GM12878 (cell line): ENCODE results near the gene PFKFB2. TPM values are rescaled to one million over a fixed set of nuclear protein-coding genes. Genes with fewer than 3 reads are reported as not detected.

ENCODE experiments used
- ATAC-seq: fragments of 200-7000 bp; cut with Tn5 transposase; 3 replicates; pipeline ENCODE4 v1.9.1; 2020; ENCODE audit warnings: mild to moderate bottlenecking, moderate library complexity
- BruUV-seq: library from RNA; stranded (reverse); fragments of 400-500 nt; replicated peaks from 2 replicates; lab custom pipeline; 2021; lab: Mats Ljungman, UMichigan
- CTCF ChIA-PET: fragments of 300-600 bp; sonication (Branson Sonifier 250); formaldehyde crosslinking; extraction: SDS; loops from one replicate; lab custom pipeline; 2021; ENCODE audit warnings: inconsistent platforms; lab: Yijun Ruan, JAX
- POLR2A ChIA-PET: fragments of 350-600 bp; formaldehyde crosslinking; extraction: SDS; loops from one replicate; lab custom pipeline; 2021; ENCODE audit warnings: inconsistent platforms; lab: Charles Lee
- RAD21 ChIA-PET: fragments of 300-600 bp; sonication (Branson Sonifier 250); formaldehyde crosslinking; loops from one replicate; lab custom pipeline; 2023; ENCODE audit warnings: antibody characterized with exemption; ENCODE audit not compliant: unreplicated experiment; lab: Charles Lee
- SMC1A ChIA-PET: fragments of 300-600 bp; sonication (Branson Sonifier 250); formaldehyde crosslinking; loops from one replicate; lab custom pipeline; 2023; ENCODE audit not compliant: unreplicated experiment, uncharacterized antibody; lab: Charles Lee
- DNase-seq: peaks from one replicate; pipeline ENCODE4 v3.0.0-alpha.2; 2011; ENCODE audit warnings: low read depth, low spot score
- FAIRE-seq: peaks from 3 replicates; lab custom pipeline; 2011; peaks lifted over from hg19 to GRCh38; lab: Jason Lieb, UNC
- H2AFZ ChIP-seq: 2 replicates; pipeline ENCODE4 v1.6.0; 2011; ENCODE audit warnings: low read depth, low read length, control low read depth; ENCODE audit not compliant: control insufficient read depth
- H3K27ac ChIP-seq: 2 replicates; pipeline ENCODE4 v1.5.1; 2011; ENCODE audit warnings: control low read depth; ENCODE audit not compliant: control insufficient read depth, insufficient read depth
- H3K27me3 ChIP-seq, 2 experiments: replicated peaks in 1 of 2; 2 replicates each; pipeline versions ENCODE4 v1.6.0 to v1.6.1; 2011; ENCODE audit warnings: low read length in 1 of 2; ENCODE audit not compliant: control insufficient read depth in 2 of 2, insufficient read depth in 2 of 2
- H3K36me3 ChIP-seq, 2 experiments: 2 replicates each; pipeline ENCODE4 v1.5.1; 2011; ENCODE audit warnings: low read length in 1 of 2; ENCODE audit not compliant: control insufficient read depth in 2 of 2, insufficient read depth in 2 of 2
- H3K4me1 ChIP-seq: 2 replicates; pipeline ENCODE4 v1.6.1; 2011; ENCODE audit warnings: mild to moderate bottlenecking, low read length, moderate library complexity, mixed read lengths; ENCODE audit not compliant: control insufficient read depth, insufficient read depth
- H3K4me2 ChIP-seq: 2 replicates; pipeline ENCODE4 v1.6.0; 2011; ENCODE audit warnings: control low read depth; ENCODE audit not compliant: control insufficient read depth, insufficient read depth
- H3K4me3 ChIP-seq: fragments of 200-600 bp; sonication (generic); 2 replicates; pipeline ENCODE4 v1.5.1; 2016
- H3K79me2 ChIP-seq: 2 replicates; pipeline ENCODE4 v1.6.0; 2011; ENCODE audit warnings: low read length; ENCODE audit not compliant: control insufficient read depth, insufficient read depth
- H3K9ac ChIP-seq: 2 replicates; pipeline ENCODE4 v1.8.0; 2011; ENCODE audit warnings: low read length, control low read depth, mixed read lengths; ENCODE audit not compliant: control insufficient read depth, insufficient read depth
- H3K9me3 ChIP-seq: replicated peaks from 3 replicates; pipeline ENCODE4 v1.5.1; 2011; ENCODE audit warnings: mild to moderate bottlenecking, low read length; ENCODE audit not compliant: control insufficient read depth, insufficient read depth
- H4K20me1 ChIP-seq: 2 replicates; pipeline ENCODE4 v1.6.0; 2011; ENCODE audit not compliant: control insufficient read depth, insufficient read depth
- CBX3 ChIP-seq: fragments of 200-600 bp; sonication (generic); IDR thresholded peaks from 2 replicates; pipeline ENCODE4 v1.6.1; 2016; ENCODE audit warnings: low read depth, borderline replicate concordance
- EED ChIP-seq: sonication (generic); IDR thresholded peaks from 2 replicates; pipeline ENCODE4 v1.6.1; 2016; ENCODE audit warnings: antibody characterized with exemption, low read depth
- ESRRA ChIP-seq: IDR thresholded peaks from 2 replicates; pipeline ENCODE4 v1.6.1; 2012; ENCODE audit warnings: mild to moderate bottlenecking, low read length, improper control_type of control experiment
- ETV6 ChIP-seq, 2 experiments: fragments of 450-650 bp in 1 of 2; IDR thresholded peaks in 1 of 2; conservative IDR thresholded peaks in 1 of 2; 2 replicates each; pipeline ENCODE4 v1.6.1; 2014; ENCODE audit warnings: antibody characterized with exemption in 1 of 2, borderline replicate concordance in 1 of 2, low read depth in 1 of 2, mild to moderate bottlenecking in 1 of 2, moderate library complexity in 1 of 2
- IKZF2 ChIP-seq, 2 experiments: fragments of 450-650 bp; IDR thresholded peaks; 2 replicates each; pipeline ENCODE4 v1.6.1; 2017; ENCODE audit warnings: mild to moderate bottlenecking in 2 of 2, moderate library complexity in 2 of 2
- NKRF ChIP-seq: fragments of 450-650 bp; conservative IDR thresholded peaks from 2 replicates; pipeline ENCODE4 v1.6.1; 2017; ENCODE audit warnings: mild to moderate bottlenecking, moderate library complexity
- POLR2AphosphoS5 ChIP-seq: IDR thresholded peaks from 2 replicates; pipeline ENCODE4 v1.6.1; 2011; ENCODE audit warnings: mild to moderate bottlenecking, low read length, inconsistent platforms
- SIN3A ChIP-seq: IDR thresholded peaks from 2 replicates; pipeline ENCODE4 v1.6.1; 2012; ENCODE audit warnings: low read depth, low read length, improper control_type of control experiment
- TBL1XR1 ChIP-seq: IDR thresholded peaks from 2 replicates; pipeline ENCODE4 v1.6.1; 2012; ENCODE audit warnings: low read depth, low read length, improper control_type of control experiment
- TCF12 ChIP-seq: IDR thresholded peaks from 2 replicates; pipeline ENCODE4 v1.6.1; 2011; ENCODE audit warnings: low read depth, mild to moderate bottlenecking, low read length
- WGBS: methylation state at CpG from one replicate; pipeline ENCODE4 v1.1.6; 2016; ENCODE audit warnings: low lambda C conversion rate; ENCODE audit not compliant: insufficient replicate concordance, insufficient coverage; ENCODE audit errors: missing lambda C conversion rate; 5-methylcytosine and 5-hydroxymethylcytosine counted together
- in situ Hi-C: fragments of 300-500 bp; cut with MboI; formaldehyde crosslinking; loops from 9 replicates; pipeline ENCODE4 v1.14.3; 2018; ENCODE audit warnings: mixed read lengths
- intact Hi-C: fragments of 100-400 bp; cut with micrococcal nuclease; formaldehyde crosslinking; loops from one replicate; pipeline ENCODE4 v1.14.2; 2022; ENCODE audit not compliant: unreplicated experiment
- polyA plus RNA-seq, 11 experiments: library from polyadenylated mRNA; depleted of rRNA in 4 of 11; unstranded in 6 of 11; stranded (reverse) in 5 of 11; fragments of >200 nt; fragmentation: Nextera tagmentation in 4 of 11; fragmentation: Illumina TruSeq in 1 of 11; extraction: Ambion mirVana in 4 of 11; extraction: Trizol in 1 of 11; gene quantifications; 1 replicate in 1 of 11; 2 replicates in 10 of 11; pipeline versions ENCODE4 v1.2.1 to v1.2.3, GENCODE V29; 2011 to 2016; ENCODE audit warnings: inconsistent platforms in 2 of 11, missing spikeins in 2 of 11, low read depth in 1 of 11
- total RNA-seq, 4 experiments: library from RNA; depleted of rRNA in 3 of 4; stranded (reverse); fragments of >200 nt in 3 of 4; fragmentation: Illumina TruSeq in 1 of 4; extraction: Trizol in 1 of 4; gene quantifications; 2 replicates each; pipeline versions ENCODE4 v1.2.1 to v1.2.3, GENCODE V29; 2013 to 2021
- TF ChIP-seq, protein P1 (sequence below): fragments of 450-650 bp; IDR thresholded peaks from 2 replicates; pipeline ENCODE4 v1.6.1; 2017; ENCODE audit warnings: borderline replicate concordance
- TF ChIP-seq, protein P2 (sequence below): IDR thresholded peaks from 2 replicates; pipeline ENCODE4 v1.6.1; 2011; ENCODE audit warnings: low read depth, mild to moderate bottlenecking, low read length, moderate library complexity, borderline replicate concordance; ENCODE audit errors: extremely low read depth
- TF ChIP-seq, protein P3 (sequence below): fragments of 450-650 bp; IDR thresholded peaks from 2 replicates; pipeline ENCODE4 v1.6.1; 2014; ENCODE audit warnings: mild to moderate bottlenecking

Gene PFKFB2
- total and polyA plus RNA-seq, 10 of the 15 experiments (the other 5 are each of a cell fraction or from before 2014, with no cell fraction given) = 0.40 to 1.3 (median 1.0) TPM

GRCh38 chr1:207076181-207076955 is 23.3 kb downstream of the PFKFB2 start (continued):
- TF ChIP-seq ETV6 (conservative IDR thresholded peaks at IDR 0.05 in 1 of 2, IDR thresholded peaks at IDR 0.05 in 1 of 2; ENCODE audit: borderline replicate concordance in 1 of 2, low read depth in 1 of 2) (no peak), IKZF2 (IDR thresholded peaks at IDR 0.05) (no peak), TBL1XR1 (no peak), NKRF (no peak), CBX3 (no peak), TCF12 (no peak)

DNA sequence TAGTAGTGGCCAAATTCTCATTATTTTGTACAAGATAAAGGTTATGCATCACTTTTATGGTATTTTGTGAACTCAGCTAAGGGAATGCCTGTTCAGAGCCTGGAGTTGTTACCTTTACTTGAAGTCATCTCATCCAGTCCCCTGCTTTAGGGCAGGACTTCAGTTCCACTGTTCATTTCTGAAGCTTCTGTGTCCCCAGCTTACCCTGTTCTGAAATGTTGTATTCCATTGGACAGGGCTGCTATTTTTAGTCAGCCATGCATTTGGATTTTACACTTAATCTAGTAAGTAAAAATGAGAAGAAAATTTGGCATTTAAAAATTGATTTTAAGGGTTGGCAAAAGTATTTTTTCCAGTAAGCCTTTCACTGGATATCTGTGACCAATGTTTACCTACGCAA is 23.9 kb downstream of the PFKFB2 start:
- in situ Hi-C loops = loop anchor here (5.0 kb wide), 1 partner anchor 330 kb away; no protein-coding TSS in a partner anchor
- no peak overlapping the region for H3K9ac ChIP-seq
- FAIRE-seq = no peak
- TF ChIP-seq, protein P1, sequence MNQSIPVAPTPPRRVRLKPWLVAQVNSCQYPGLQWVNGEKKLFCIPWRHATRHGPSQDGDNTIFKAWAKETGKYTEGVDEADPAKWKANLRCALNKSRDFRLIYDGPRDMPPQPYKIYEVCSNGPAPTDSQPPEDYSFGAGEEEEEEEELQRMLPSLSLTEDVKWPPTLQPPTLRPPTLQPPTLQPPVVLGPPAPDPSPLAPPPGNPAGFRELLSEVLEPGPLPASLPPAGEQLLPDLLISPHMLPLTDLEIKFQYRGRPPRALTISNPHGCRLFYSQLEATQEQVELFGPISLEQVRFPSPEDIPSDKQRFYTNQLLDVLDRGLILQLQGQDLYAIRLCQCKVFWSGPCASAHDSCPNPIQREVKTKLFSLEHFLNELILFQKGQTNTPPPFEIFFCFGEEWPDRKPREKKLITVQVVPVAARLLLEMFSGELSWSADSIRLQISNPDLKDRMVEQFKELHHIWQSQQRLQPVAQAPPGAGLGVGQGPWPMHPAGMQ = no peak
- TF ChIP-seq, protein P2, sequence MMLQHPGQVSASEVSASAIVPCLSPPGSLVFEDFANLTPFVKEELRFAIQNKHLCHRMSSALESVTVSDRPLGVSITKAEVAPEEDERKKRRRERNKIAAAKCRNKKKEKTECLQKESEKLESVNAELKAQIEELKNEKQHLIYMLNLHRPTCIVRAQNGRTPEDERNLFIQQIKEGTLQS = no peak
- TF ChIP-seq ESRRA = no peak
- TF ChIP-seq SIN3A = no peak
- no peak for TF ChIP-seq POLR2AphosphoS5
- TF ChIP-seq EED = no peak
- TF ChIP-seq, protein P3, sequence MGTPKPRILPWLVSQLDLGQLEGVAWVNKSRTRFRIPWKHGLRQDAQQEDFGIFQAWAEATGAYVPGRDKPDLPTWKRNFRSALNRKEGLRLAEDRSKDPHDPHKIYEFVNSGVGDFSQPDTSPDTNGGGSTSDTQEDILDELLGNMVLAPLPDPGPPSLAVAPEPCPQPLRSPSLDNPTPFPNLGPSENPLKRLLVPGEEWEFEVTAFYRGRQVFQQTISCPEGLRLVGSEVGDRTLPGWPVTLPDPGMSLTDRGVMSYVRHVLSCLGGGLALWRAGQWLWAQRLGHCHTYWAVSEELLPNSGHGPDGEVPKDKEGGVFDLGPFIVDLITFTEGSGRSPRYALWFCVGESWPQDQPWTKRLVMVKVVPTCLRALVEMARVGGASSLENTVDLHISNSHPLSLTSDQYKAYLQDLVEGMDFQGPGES = no peak
- TF ChIP-seq, all 136 proteins: peak for 0
- no peaks in the 10 kb centered on the region for H4K20me1 ChIP-seq
- no peaks in the 10 kb centered on the region for H3K4me1 ChIP-seq
- H3K79me2 ChIP-seq = no peaks in the 10 kb centered on the region
- CTCF ChIA-PET = interaction anchor here (0.8 to 10.2 kb wide), 6 partner anchors 16 to 422 kb away, joined by 3 to 131 read pairs (median 10); partner anchors contain the start of genes PFKFB2 and YOD1
- WGBS = 96% methylated on average over 1 of the region's 1 CpG
- H3K4me2 ChIP-seq = no peak overlapping the region
- no peaks in the 10 kb centered on the region for H3K9me3 ChIP-seq
- H3K4me3 ChIP-seq = no peak overlapping the region
- SMC1A ChIA-PET = interaction anchor here (1.0 to 7.7 kb wide), 2 partner anchors 29 to 328 kb away, joined by 3 to 66 read pairs; partner anchors contain the start of gene YOD1
- no peak for ATAC-seq
- POLR2A ChIA-PET = no interaction called here
- H3K36me3 ChIP-seq = no peaks in the 10 kb centered on the region
- H2AFZ ChIP-seq = no peak overlapping the region
- no peak overlapping the region for H3K27ac ChIP-seq
- RAD21 ChIA-PET = interaction anchor here (1.2 kb wide), 1 partner anchor 95 kb away, joined by 3 read pairs; no protein-coding TSS in a partner anchor
- no peak for DNase-seq
- no peaks in the 10 kb centered on the region for H3K27me3 ChIP-seq
- intact Hi-C loops = loop anchor here (1.0 to 5.0 kb wide), 4 partner anchors 27 to 90 kb away; no protein-coding TSS in a partner anchor
- BruUV-seq = no TSS peak
